CD4-positive, alpha-beta memory T cell (primary cell): ENCODE data around the gene THSD4. TPM values are rescaled to one million over a fixed set of nuclear protein-coding genes. Genes with fewer than 3 reads are reported as not detected.

ENCODE experiments used
- CTCF ChIA-PET: fragments of 350-600 bp; sonication (Branson Sonifier 250); formaldehyde crosslinking; loops from one replicate; lab custom pipeline; 2021; ENCODE audit warnings: inconsistent platforms; ENCODE audit not compliant: partially characterized antibody; lab: Charles Lee
- POLR2A ChIA-PET: fragments of 350-600 bp; sonication (Branson Sonifier 250); formaldehyde crosslinking; loops from one replicate; lab custom pipeline; 2021; ENCODE audit not compliant: partially characterized antibody; lab: Charles Lee
- DNase-seq, 5 donors: peaks; one replicate each; pipeline versions ENCODE4 v3.0.0 to v3.0.0-alpha.2; 2020 to 2022; ENCODE audit warnings: mixed read lengths in 1 of 5
- H3K27ac ChIP-seq: one replicate; pipeline ENCODE4 v1.7.0; 2013; ENCODE audit warnings: low read depth, low read length
- H3K27me3 ChIP-seq: 2 replicates; pipeline ENCODE4 v1.7.0; 2013; ENCODE audit warnings: mild to moderate bottlenecking, low read length, moderate library complexity; ENCODE audit not compliant: insufficient read depth
- H3K36me3 ChIP-seq: 2 replicates; pipeline ENCODE4 v1.7.0; 2013; ENCODE audit warnings: mild to moderate bottlenecking, low read length, moderate library complexity; ENCODE audit not compliant: insufficient read depth
- H3K4me1 ChIP-seq: 2 replicates; pipeline ENCODE4 v1.7.0; 2013; ENCODE audit warnings: mild to moderate bottlenecking, low read length, moderate library complexity; ENCODE audit not compliant: insufficient read depth
- H3K4me3 ChIP-seq, 2 donors: one replicate each; pipeline ENCODE4 v1.7.0; 2013; ENCODE audit warnings: low read length in 2 of 2, mild to moderate bottlenecking in 1 of 2
- H3K9me3 ChIP-seq, 2 donors: one replicate each; pipeline ENCODE4 v1.7.0; 2013; ENCODE audit warnings: low read length in 2 of 2, control low read depth in 1 of 2; ENCODE audit not compliant: control insufficient read depth in 1 of 2
- H3K27ac Mint-ChIP-seq, 7 donors: one replicate each; pipeline ENCODE4 v1.8.0; 2020 to 2021; ENCODE audit warnings: mixed read lengths in 7 of 7, mild to moderate bottlenecking in 6 of 7, inconsistent platforms in 3 of 7, moderate library complexity in 3 of 7
- H3K27me3 Mint-ChIP-seq, 2 donors: one replicate each; pipeline ENCODE4 v1.8.0; 2020 to 2021; ENCODE audit warnings: mixed read lengths in 2 of 2
- H3K36me3 Mint-ChIP-seq, 2 donors: one replicate each; pipeline ENCODE4 v1.8.0; 2020 to 2021; ENCODE audit warnings: mixed read lengths in 2 of 2, inconsistent platforms in 1 of 2, mild to moderate bottlenecking in 1 of 2
- H3K4me1 Mint-ChIP-seq, 4 donors: one replicate each; pipeline ENCODE4 v1.8.0; 2020 to 2021; ENCODE audit warnings: mixed read lengths in 4 of 4, mild to moderate bottlenecking in 1 of 4
- H3K4me3 Mint-ChIP-seq, 8 donors: one replicate each; pipeline ENCODE4 v1.8.0; 2020 to 2021; ENCODE audit warnings: mixed read lengths in 8 of 8, mild to moderate bottlenecking in 7 of 8, moderate library complexity in 6 of 8, inconsistent platforms in 3 of 8
- H3K9me3 Mint-ChIP-seq, 8 donors: one replicate each; pipeline ENCODE4 v1.8.0; 2020 to 2021; ENCODE audit warnings: mixed read lengths in 8 of 8, mild to moderate bottlenecking in 5 of 8, inconsistent platforms in 3 of 8, moderate library complexity in 1 of 8
- intact Hi-C: fragments of 100-400 bp; cut with micrococcal nuclease; formaldehyde crosslinking; loops from one replicate; pipeline ENCODE4 v1.15.1; 2023
- polyA plus RNA-seq, 2 donors: library from polyadenylated mRNA; unstranded; fragments of 300-500 nt; fragmentation: Illumina TruSeq; gene quantifications; one replicate each; pipeline ENCODE4 v1.2.3, GENCODE V29; 2021
- total RNA-seq, 2 experiments: library from RNA; stranded (reverse); gene quantifications; one replicate each; pipeline ENCODE4 v1.2.3, GENCODE V29; 2021

The THSD4 gene
- total and polyA plus RNA-seq, 4 experiments from 2014 or later = not detected

DNA sequence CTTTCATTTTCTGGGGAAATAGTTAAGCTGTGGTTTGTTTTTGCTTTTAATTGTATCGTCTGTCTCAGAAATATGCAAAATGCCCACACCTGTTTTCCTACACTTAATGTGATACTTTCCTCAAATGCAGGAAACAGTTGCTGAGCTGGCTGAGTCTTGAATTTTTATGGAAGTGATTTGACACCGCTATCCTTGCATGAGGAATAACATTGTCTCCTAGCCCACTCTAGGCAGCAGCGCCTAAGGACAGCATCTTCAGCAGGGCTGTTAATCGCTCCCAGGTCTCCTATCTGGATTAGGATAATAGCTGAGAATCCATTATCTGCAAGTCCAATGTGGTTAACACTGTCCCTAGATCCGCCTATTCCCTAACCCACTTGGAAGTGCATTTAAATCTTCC is 562.5 kb downstream of the THSD4 start:
- Histone ChIP-seq H3K9me3 (no peaks in the 10 kb centered on the region), H3K27me3 (no peaks in the 10 kb centered on the region), H3K36me3 (no peaks in the 10 kb centered on the region), H3K4me3 (no peak overlapping the region), H3K27ac (no peak overlapping the region), H3K4me1 (no peaks in the 10 kb centered on the region)
- DNase-seq = no peak
- intact Hi-C loops = no loop called here
- H3K27me3 Mint-ChIP-seq = peaks cover 6 to 28% of the 10 kb centered on the region in 2 donors
- H3K4me1 Mint-ChIP-seq = peaks cover 0 to 10% (median 4%) of the 10 kb centered on the region in 4 donors
- H3K27ac Mint-ChIP-seq = no peak overlapping the region
- ChIA-PET CTCF (no interaction called here), POLR2A (no interaction called here)
- H3K36me3 Mint-ChIP-seq = no peaks in the 10 kb centered on the region
- H3K9me3 Mint-ChIP-seq = peaks cover 0 to 2% (median 0%) of the 10 kb centered on the region in 8 donors
- no peak overlapping the region for H3K4me3 Mint-ChIP-seq

DNA sequence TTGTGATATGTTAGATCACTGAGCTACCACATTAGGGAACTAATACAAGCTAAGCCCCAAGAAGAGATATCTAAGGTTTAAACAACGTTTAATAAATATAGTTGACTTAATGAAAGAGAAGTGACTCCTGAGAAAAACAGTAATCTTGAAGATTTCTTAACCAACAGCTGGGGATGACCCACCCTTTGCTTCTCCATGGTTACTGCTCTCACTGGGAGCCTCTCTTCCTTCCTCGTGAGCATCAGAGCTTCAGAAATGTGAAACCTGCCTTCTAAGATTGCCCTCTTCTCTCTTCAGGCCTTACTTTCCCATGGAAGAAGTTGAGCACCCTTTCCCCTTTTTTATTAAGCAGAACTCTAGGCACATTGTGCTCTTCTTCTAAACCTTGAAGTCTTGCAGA is 562.9 kb downstream of the THSD4 start:
- no peak overlapping the region for H3K4me3 Mint-ChIP-seq
- no peak overlapping the region for H3K27ac ChIP-seq
- no peaks in the 10 kb centered on the region for H3K4me1 ChIP-seq
- no peaks in the 10 kb centered on the region for H3K27me3 ChIP-seq
- H3K27me3 Mint-ChIP-seq = peaks cover 7 to 29% of the 10 kb centered on the region in 2 donors
- H3K36me3 Mint-ChIP-seq = no peaks in the 10 kb centered on the region
- peaks cover 0 to 2% (median 0%) of the 10 kb centered on the region in 8 donors for H3K9me3 Mint-ChIP-seq
- no peak overlapping the region for H3K4me3 ChIP-seq
- intact Hi-C loops = no loop called here
- no peak overlapping the region for H3K27ac Mint-ChIP-seq
- no peaks in the 10 kb centered on the region for H3K9me3 ChIP-seq
- ChIA-PET POLR2A (no interaction called here), CTCF (no interaction called here)
- no peak for DNase-seq
- peaks cover 0 to 10% (median 4%) of the 10 kb centered on the region in 4 donors for H3K4me1 Mint-ChIP-seq
- no peaks in the 10 kb centered on the region for H3K36me3 ChIP-seq

DNA sequence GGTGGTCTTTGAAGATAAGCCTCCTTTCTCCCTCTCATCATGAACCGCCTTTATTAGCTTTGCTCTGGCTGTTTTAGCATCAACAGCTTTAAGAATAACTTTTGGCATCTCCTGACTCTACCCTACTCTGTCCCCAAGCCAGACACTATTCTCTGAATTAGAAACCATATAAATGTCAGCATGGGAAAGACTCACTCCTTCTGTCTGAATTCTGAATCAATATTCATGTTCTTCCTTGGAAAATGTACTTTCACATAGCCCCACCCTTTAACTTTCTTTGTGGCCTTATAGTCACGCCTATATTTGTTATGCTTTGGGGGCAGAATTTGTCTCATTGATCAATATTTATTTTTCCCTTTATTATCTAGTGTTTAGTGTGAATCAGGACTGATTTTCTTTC is 563.3 kb downstream of the THSD4 start:
- H3K4me3 ChIP-seq = no peak overlapping the region
- H3K4me3 Mint-ChIP-seq = no peak overlapping the region
- H3K27me3 Mint-ChIP-seq = peaks cover 7 to 28% of the 10 kb centered on the region in 2 donors

DNA sequence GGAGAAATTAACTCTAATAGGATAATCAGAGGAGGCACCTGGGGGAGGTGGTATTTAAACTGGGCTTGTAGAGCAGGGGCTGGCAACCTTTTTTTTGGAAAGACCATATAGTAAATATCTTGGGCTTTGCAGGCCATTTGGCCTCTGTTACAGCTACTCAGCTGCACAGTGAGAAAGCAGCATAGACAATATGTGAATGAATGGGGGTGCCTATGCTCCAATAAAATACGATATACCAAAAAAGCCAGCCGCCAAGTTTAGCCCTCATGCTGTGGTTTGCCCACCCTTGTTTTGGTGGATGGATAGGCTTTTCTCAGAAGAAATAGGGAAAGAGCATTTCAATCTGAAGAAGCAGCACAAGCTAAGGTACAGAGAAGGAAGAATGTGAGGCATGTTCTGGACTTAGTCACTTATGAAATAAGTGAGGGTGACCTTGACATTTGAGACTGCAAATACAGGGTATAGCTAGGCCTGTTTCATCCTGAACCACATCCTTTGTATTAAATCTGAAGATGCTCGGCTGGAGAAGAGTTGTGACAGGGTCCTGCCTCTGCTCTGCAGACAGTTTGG is 564.0 kb downstream of the THSD4 start:
- Histone ChIP-seq H3K9me3 (no peaks in the 10 kb centered on the region), H3K4me3 (no peak overlapping the region), H3K27me3 (no peaks in the 10 kb centered on the region), H3K27ac (no peak overlapping the region), H3K36me3 (no peaks in the 10 kb centered on the region), H3K4me1 (no peaks in the 10 kb centered on the region)
- Mint-ChIP-seq H3K4me3 (no peak overlapping the region), H3K36me3 (no peaks in the 10 kb centered on the region), H3K4me1 (peaks cover 0 to 10% (median 4%) of the 10 kb centered on the region in 4 donors), H3K27me3 (peaks cover 3 to 25% of the 10 kb centered on the region in 2 donors), H3K9me3 (no peaks in the 10 kb centered on the region), H3K27ac (no peak overlapping the region)
- CTCF ChIA-PET = no interaction called here
- intact Hi-C loops = no loop called here
- POLR2A ChIA-PET = no interaction called here
- no peak for DNase-seq

More for the DNA sequence above, 563.3 kb downstream of the THSD4 start:
- ChIA-PET POLR2A (no interaction called here), CTCF (no interaction called here)
- intact Hi-C loops = no loop called here
- no peak for DNase-seq
- H3K27ac ChIP-seq = no peak overlapping the region
- H3K36me3 Mint-ChIP-seq = no peaks in the 10 kb centered on the region
- H3K4me1 Mint-ChIP-seq = peaks cover 0 to 10% (median 4%) of the 10 kb centered on the region in 4 donors
- H3K4me1 ChIP-seq = no peaks in the 10 kb centered on the region
- no peaks in the 10 kb centered on the region for H3K36me3 ChIP-seq
- peaks cover 0 to 2% (median 0%) of the 10 kb centered on the region in 8 donors for H3K9me3 Mint-ChIP-seq
- H3K27ac Mint-ChIP-seq = no peak overlapping the region
- no peaks in the 10 kb centered on the region for H3K27me3 ChIP-seq
- no peaks in the 10 kb centered on the region for H3K9me3 ChIP-seq

DNA sequence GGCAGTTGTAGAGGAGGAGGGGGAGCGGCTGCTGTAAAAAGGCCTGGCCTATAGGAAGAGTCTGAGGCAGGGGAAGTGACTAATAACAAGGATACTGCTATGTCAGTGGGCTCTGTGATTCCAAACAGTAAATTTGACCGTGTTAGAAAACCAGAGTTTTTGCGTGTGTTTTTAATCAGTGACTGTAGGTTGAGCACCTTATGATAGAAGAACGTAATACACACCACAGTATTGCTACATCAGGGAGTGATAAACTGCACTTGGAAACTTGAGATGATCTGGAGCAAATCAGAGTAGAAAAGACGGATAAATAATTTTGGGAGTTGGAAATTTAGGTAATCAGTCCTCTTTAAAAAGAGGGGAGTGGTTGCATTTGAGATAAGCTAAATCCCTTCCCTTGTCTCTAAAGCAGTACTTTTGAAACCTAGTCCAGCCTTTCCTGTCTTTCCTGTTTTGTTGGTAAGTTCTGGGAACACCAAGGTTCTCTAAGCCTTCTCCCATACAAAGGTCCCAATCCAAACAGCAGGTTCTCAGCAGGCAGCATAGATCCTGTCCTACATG is 564.6 kb downstream of the THSD4 start:
- Histone ChIP-seq H3K36me3 (no peaks in the 10 kb centered on the region), H3K9me3 (no peaks in the 10 kb centered on the region), H3K27ac (no peak overlapping the region), H3K27me3 (no peaks in the 10 kb centered on the region), H3K4me3 (no peak overlapping the region), H3K4me1 (no peaks in the 10 kb centered on the region)
- POLR2A ChIA-PET = no interaction called here
- DNase-seq = no peak
- Mint-ChIP-seq H3K27ac (no peak overlapping the region), H3K27me3 (peaks cover 3 to 25% of the 10 kb centered on the region in 2 donors), H3K4me1 (peaks cover 0 to 10% (median 4%) of the 10 kb centered on the region in 4 donors), H3K4me3 (no peak overlapping the region), H3K36me3 (no peaks in the 10 kb centered on the region), H3K9me3 (no peaks in the 10 kb centered on the region)
- intact Hi-C loops = no loop called here
- CTCF ChIA-PET = no interaction called here

DNA sequence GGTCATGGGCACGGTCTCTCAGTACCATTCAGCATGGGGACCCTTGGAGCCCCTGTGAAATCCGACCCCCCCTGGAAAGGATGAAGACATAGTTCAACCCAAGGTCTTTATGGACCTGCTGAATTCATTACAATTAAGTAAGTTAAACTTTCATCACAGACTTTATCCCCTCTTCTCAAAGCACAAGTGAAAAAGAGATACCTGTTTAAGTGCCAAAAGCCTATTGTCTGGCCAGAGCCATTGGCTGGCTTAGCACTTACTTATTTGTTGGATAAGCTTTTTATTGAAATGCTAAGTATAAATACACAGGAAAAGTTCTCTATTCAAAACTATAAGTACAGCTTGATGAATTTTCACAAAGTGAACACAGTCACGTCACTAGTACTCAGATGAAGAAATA is 566.7 kb downstream of the THSD4 start:
- no peaks in the 10 kb centered on the region for H3K36me3 Mint-ChIP-seq
- H3K27ac ChIP-seq = no peak overlapping the region
- no peaks in the 10 kb centered on the region for H3K9me3 Mint-ChIP-seq
- H3K9me3 ChIP-seq = no peaks in the 10 kb centered on the region
- no peak for DNase-seq
- ChIA-PET CTCF (no interaction called here), POLR2A (interaction anchor here (0.6 kb wide), 1 partner anchor 10 kb away, joined by 3 read pairs; no protein-coding TSS in a partner anchor)
- H3K27me3 ChIP-seq = no peaks in the 10 kb centered on the region
- H3K36me3 ChIP-seq = no peaks in the 10 kb centered on the region
- H3K4me1 ChIP-seq = no peaks in the 10 kb centered on the region
- no peak overlapping the region for H3K4me3 Mint-ChIP-seq
- intact Hi-C loops = no loop called here
- H3K27me3 Mint-ChIP-seq = peaks cover 3 to 12% of the 10 kb centered on the region in 2 donors
- H3K4me3 ChIP-seq = no peak overlapping the region
- H3K27ac Mint-ChIP-seq = no peak overlapping the region
- peaks cover 0 to 7% (median 3%) of the 10 kb centered on the region in 4 donors for H3K4me1 Mint-ChIP-seq

DNA sequence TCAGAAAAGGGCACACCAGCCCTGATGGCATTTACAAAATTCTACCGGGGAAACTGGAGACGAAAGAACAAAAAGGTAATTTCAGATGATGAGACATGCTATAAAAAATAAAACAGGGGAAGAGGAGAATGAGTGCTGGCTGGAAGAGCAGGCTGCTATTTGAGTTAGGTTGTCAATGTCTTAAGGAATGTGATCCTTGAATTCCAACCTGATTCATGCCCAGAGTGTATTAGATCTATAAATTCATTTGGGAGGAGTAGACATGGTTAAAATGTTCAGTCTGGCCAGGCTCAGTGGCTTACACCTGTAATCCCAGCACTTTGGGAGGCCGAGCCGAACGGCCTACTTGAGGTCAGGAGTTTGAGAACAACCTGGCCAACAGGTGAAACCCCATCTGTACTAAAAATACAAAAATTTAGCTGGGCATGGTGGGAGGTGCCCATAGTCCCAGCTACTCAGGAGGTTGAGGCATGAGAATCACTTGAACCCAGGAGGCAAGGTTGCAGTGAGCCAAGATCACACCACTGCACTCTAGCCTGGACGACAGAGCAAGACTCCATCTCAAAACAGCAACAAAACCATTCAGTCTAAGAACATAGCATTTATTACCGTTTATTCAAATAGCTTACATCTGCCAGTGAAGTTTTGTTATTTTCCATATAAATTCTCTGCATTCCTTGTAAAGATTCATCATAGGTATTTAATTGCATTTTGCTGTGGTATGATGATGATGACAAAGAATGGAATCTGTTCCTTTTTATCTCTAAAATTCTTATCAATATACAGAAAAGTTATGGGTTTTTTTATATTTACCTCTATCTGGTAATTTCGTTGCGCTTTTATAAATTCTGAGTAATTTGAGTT is 568.4 kb downstream of the THSD4 start:
- ChIA-PET CTCF (interaction anchor here (0.6 kb wide), 1 partner anchor 1414 kb away, joined by 3 read pairs; no protein-coding TSS in a partner anchor), POLR2A (no interaction called here)
- Histone ChIP-seq H3K4me3 (no peak overlapping the region), H3K36me3 (no peaks in the 10 kb centered on the region), H3K27me3 (no peaks in the 10 kb centered on the region), H3K4me1 (no peaks in the 10 kb centered on the region), H3K27ac (no peak overlapping the region), H3K9me3 (no peaks in the 10 kb centered on the region)
- H3K9me3 Mint-ChIP-seq = peaks cover 0 to 2% (median 0%) of the 10 kb centered on the region in 8 donors
- no peak for DNase-seq
- intact Hi-C loops = no loop called here
- no peak overlapping the region for H3K4me3 Mint-ChIP-seq
- H3K27me3 Mint-ChIP-seq = peaks cover 6 to 7% of the 10 kb centered on the region in 2 donors
- H3K4me1 Mint-ChIP-seq = no peaks in the 10 kb centered on the region
- H3K36me3 Mint-ChIP-seq = no peaks in the 10 kb centered on the region
- H3K27ac Mint-ChIP-seq = peak overlapping the region in 1 of 7 donors; percentile 11
